HG02852 (cell line): ENCODE results near the gene ZNF845.
"Not testable (repeated sequence)": the region's sequence is repeated elsewhere in the genome, so short reads cannot be mapped to it uniquely, and the experiment has no call there.

Experiments
- ATAC-seq: cut with Tn5 transposase; IDR thresholded peaks from one replicate; pipeline ENCODE4 v1.9.1; 2021; ENCODE audit warnings: mild to moderate bottlenecking, moderate library complexity; ENCODE audit not compliant: unreplicated experiment

ZNF845 gene

GRCh38 chr19:53333463-53334449 lies at the start of gene ZNF845:
ZNF845 (plus strand) TSS chr19:53333749; CDS start chr19:53341308, 7,559 bp downstream.
- peak; percentile 93 for ATAC-seq

- ATAC-seq = no peak
These were observed 48.5 kb upstream of the ZNF845 start for GRCh38 chr19:53285087-53285486.

GRCh38 chr19:53290758-53291549 lies 42.6 kb upstream of the ZNF845 start:
- ATAC-seq = no peak

GRCh38 chr19:53294786-53295441 lies 38.6 kb upstream of the ZNF845 start:
- no peak for ATAC-seq

- ATAC-seq = not testable (repeated sequence)
These were observed 32.2 kb upstream of the ZNF845 start for GRCh38 chr19:53301341-53301740.

GRCh38 chr19:53308339-53308811 lies 25.2 kb upstream of the ZNF845 start:
- ATAC-seq = no peak

- ATAC-seq = no peak
These were observed 22.5 kb upstream of the ZNF845 start for GRCh38 chr19:53311044-53311443.

- ATAC-seq = no peak
These were observed 21.7 kb upstream of the ZNF845 start for GRCh38 chr19:53311897-53312296.

- ATAC-seq = no peak
These were observed 4.6 kb upstream of the ZNF845 start for GRCh38 chr19:53328967-53329366.

GRCh38 chr19:53332484-53332883 lies 1.1 kb upstream of the ZNF845 start:
- ATAC-seq = no peak

GRCh38 chr19:53333066-53333462 lies 485 bp upstream of the ZNF845 start:
- peak; percentile 22 for ATAC-seq

- not testable (repeated sequence) for ATAC-seq
These were observed 10.9 kb downstream of the ZNF845 start for GRCh38 chr19:53344403-53344802.

GRCh38 chr19:53355739-53356138 lies 22.2 kb downstream of the ZNF845 start:
- no peak for ATAC-seq

GRCh38 chr19:53357821-53358581 lies 24.5 kb downstream of the ZNF845 start:
- no peak for ATAC-seq

GRCh38 chr19:53360056-53360455 lies 26.5 kb downstream of the ZNF845 start:
- ATAC-seq = not testable (repeated sequence)

- peak; percentile 96 for ATAC-seq
These were observed 31.8 kb downstream of the ZNF845 start, which contains the start of gene ZNF525 for GRCh38 chr19:53365134-53365898. ZNF525 (plus strand) TSS chr19:53365705; CDS start chr19:53372282, 6,577 bp downstream.

GRCh38 chr19:53365899-53366493 lies 32.4 kb downstream of the ZNF845 start:
- peak; percentile 43 for ATAC-seq

- ATAC-seq = no peak
These were observed 38.6 kb downstream of the ZNF845 start for GRCh38 chr19:53372196-53372595.

GRCh38 chr19:53374288-53374687 lies 40.7 kb downstream of the ZNF845 start:
- ATAC-seq = no peak
